CD4-positive, alpha-beta T cell (primary cell): ENCODE data around the gene CIB4. TPM values are rescaled to one million over a fixed set of nuclear protein-coding genes. Genes with fewer than 3 reads are reported as not detected.

ENCODE experiments used
- ATAC-seq: fragments of 200-7000 bp; cut with Tn5 transposase; one replicate; pipeline ENCODE4 v1.10.0; 2022; ENCODE audit warnings: mild to moderate bottlenecking; ENCODE audit not compliant: poor library complexity
- CTCF ChIA-PET: fragments of 350-600 bp; sonication (Branson Sonifier 250); formaldehyde crosslinking; loops from one replicate; lab custom pipeline; 2021; ENCODE audit warnings: antibody characterized with exemption, inconsistent platforms; lab: Charles Lee
- POLR2A ChIA-PET: fragments of 350-600 bp; sonication (Branson Sonifier 250); formaldehyde crosslinking; loops from one replicate; lab custom pipeline; 2021; ENCODE audit warnings: antibody characterized with exemption, inconsistent platforms; lab: Charles Lee
- DNase-seq, 14 experiments: peaks; one replicate each; pipeline ENCODE4 v3.0.0-alpha.2; 2013 to 2020; ENCODE audit warnings: mixed read lengths in 2 of 14
- H3K27ac ChIP-seq, 2 donors: one replicate each; pipeline versions ENCODE4 v1.5.1 to v1.7.0; 2013; ENCODE audit warnings: low read length in 2 of 2, low read depth in 1 of 2, mild to moderate bottlenecking in 1 of 2
- H3K27me3 ChIP-seq, 2 experiments: 1 replicate in 1 of 2; 2 replicates in 1 of 2; pipeline versions ENCODE4 v1.6.1 to v1.7.0; 2013; ENCODE audit warnings: low read length in 2 of 2, control low read depth in 1 of 2, mild to moderate bottlenecking in 1 of 2, moderate library complexity in 1 of 2; ENCODE audit not compliant: insufficient read depth in 2 of 2, control insufficient read depth in 1 of 2
- H3K36me3 ChIP-seq: one replicate; pipeline ENCODE4 v1.6.1; 2013; ENCODE audit warnings: low read length, control low read depth; ENCODE audit not compliant: insufficient read depth
- H3K4me1 ChIP-seq: one replicate; pipeline ENCODE4 v1.6.1; 2013; ENCODE audit warnings: low read length, control low read depth; ENCODE audit not compliant: insufficient read depth
- H3K4me3 ChIP-seq: one replicate; pipeline ENCODE4 v1.5.1; 2013; ENCODE audit warnings: mild to moderate bottlenecking, low read length, moderate library complexity
- H3K9me3 ChIP-seq, 2 experiments: 1 replicate in 1 of 2; 2 replicates in 1 of 2; pipeline versions ENCODE4 v1.6.1 to v1.7.0; 2013; ENCODE audit warnings: low read length in 2 of 2, mild to moderate bottlenecking in 2 of 2, control low read depth in 1 of 2, moderate library complexity in 1 of 2; ENCODE audit not compliant: control insufficient read depth in 1 of 2, insufficient read depth in 1 of 2
- H3K27ac Mint-ChIP-seq: one replicate; pipeline ENCODE4 v1.8.0; 2020; ENCODE audit warnings: mixed read lengths
- H3K27me3 Mint-ChIP-seq: one replicate; pipeline ENCODE4 v1.8.0; 2021; ENCODE audit warnings: mixed read lengths
- H3K36me3 Mint-ChIP-seq: one replicate; pipeline ENCODE4 v1.8.0; 2021; ENCODE audit warnings: low read depth, mixed read lengths
- H3K4me1 Mint-ChIP-seq: one replicate; pipeline ENCODE4 v1.8.0; 2021; ENCODE audit warnings: low read depth, mixed read lengths
- H3K4me3 Mint-ChIP-seq: one replicate; pipeline ENCODE4 v1.8.0; 2020; ENCODE audit warnings: mild to moderate bottlenecking, mixed read lengths
- H3K9me3 Mint-ChIP-seq: one replicate; pipeline ENCODE4 v1.8.0; 2020; ENCODE audit warnings: mixed read lengths
- CTCF ChIP-seq: fragments of 200-600 bp; IDR thresholded peaks from one replicate; pipeline ENCODE4 v1.8.0; 2022; ENCODE audit warnings: antibody characterized with exemption, mild to moderate bottlenecking
- intact Hi-C, 2 experiments: fragments of 100-400 bp; cut with DNase I in 1 of 2; cut with micrococcal nuclease in 1 of 2; formaldehyde crosslinking; loops; one replicate each; pipeline versions ENCODE4 v1.15.1 to v1.9.0; 2023 to 2025; cut with DNase I, micrococcal nuclease
- total RNA-seq, 174 experiments: library from RNA in 2 of 174; stranded (reverse) in 2 of 174; gene quantifications; one replicate each; pipeline ENCODE4 v1.2.3 and lab custom pipeline; 2021 to 2026

Gene CIB4
- total RNA-seq, 2 experiments from 2014 or later, result not detected

DNA sequence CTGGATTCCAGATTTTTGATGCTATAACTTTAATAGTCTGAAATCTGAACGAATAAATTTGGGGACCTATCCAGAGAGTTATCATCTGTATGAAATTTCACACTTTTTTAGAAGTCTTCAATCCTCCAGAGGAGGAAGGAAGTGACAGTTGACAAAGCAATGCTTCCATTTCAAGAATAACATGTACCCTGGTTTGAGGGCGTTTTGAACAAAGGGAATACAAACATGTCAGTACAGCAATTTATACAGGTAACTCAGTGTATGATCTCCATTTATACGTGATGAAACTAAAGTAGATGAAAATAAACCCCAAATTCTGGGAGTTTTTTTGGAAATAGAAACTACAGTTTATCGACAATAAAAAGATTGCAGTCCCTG, 42.2 kb downstream of the CIB4 start:
- H3K4me1 ChIP-seq, result no peaks in the 10 kb centered on the region
- no peak overlapping the region for H3K4me3 ChIP-seq
- H3K27me3 Mint-ChIP-seq, result peaks cover 45% of the 10 kb centered on the region
- ATAC-seq, result no peak
- H3K9me3 ChIP-seq, result peaks cover 0 to 7% of the 10 kb centered on the region in 2 experiments
- H3K9me3 Mint-ChIP-seq, result no peaks in the 10 kb centered on the region
- peaks cover 11 to 37% of the 10 kb centered on the region in 2 experiments for H3K27me3 ChIP-seq
- H3K4me3 Mint-ChIP-seq, result no peak overlapping the region
- CTCF ChIA-PET, result no interaction called here
- no peaks in the 10 kb centered on the region for H3K36me3 ChIP-seq
- no peak for TF ChIP-seq CTCF
- H3K36me3 Mint-ChIP-seq, result no peaks in the 10 kb centered on the region
- POLR2A ChIA-PET, result no interaction called here
- H3K27ac Mint-ChIP-seq, result no peak overlapping the region
- no peak overlapping the region for H3K27ac ChIP-seq
- H3K4me1 Mint-ChIP-seq, result peaks cover 4% of the 10 kb centered on the region
- DNase-seq, result no peak
- intact Hi-C loops, result no loop called here

- no peaks in the 10 kb centered on the region for H3K4me1 ChIP-seq
- no peak for TF ChIP-seq CTCF
- no peaks in the 10 kb centered on the region for H3K9me3 Mint-ChIP-seq
- DNase-seq (no peak), ATAC-seq (no peak)
- H3K27me3 Mint-ChIP-seq, result peaks cover 49% of the 10 kb centered on the region
- intact Hi-C loops, result no loop called here
- no peak overlapping the region for H3K4me3 Mint-ChIP-seq
- H3K36me3 ChIP-seq, result no peaks in the 10 kb centered on the region
- POLR2A ChIA-PET, result no interaction called here
- no peak overlapping the region for H3K27ac ChIP-seq
- peaks cover 4% of the 10 kb centered on the region for H3K4me1 Mint-ChIP-seq
- H3K36me3 Mint-ChIP-seq, result no peaks in the 10 kb centered on the region
- H3K9me3 ChIP-seq, result peaks cover 0 to 5% of the 10 kb centered on the region in 2 experiments
- no peak overlapping the region for H3K4me3 ChIP-seq
- H3K27ac Mint-ChIP-seq, result no peak overlapping the region
- CTCF ChIA-PET, result no interaction called here
- H3K27me3 ChIP-seq, result peaks cover 11 to 37% of the 10 kb centered on the region in 2 experiments
Observed at GRCh38 chr2:26598336-26598995, 42.7 kb downstream of the CIB4 start.

GRCh38 chr2:26597197-26597596, 44.0 kb downstream of the CIB4 start:
- Mint-ChIP-seq H3K27me3 (peaks cover 51% of the 10 kb centered on the region), H3K36me3 (no peaks in the 10 kb centered on the region), H3K4me1 (peaks cover 4% of the 10 kb centered on the region), H3K9me3 (no peaks in the 10 kb centered on the region), H3K4me3 (no peak overlapping the region), H3K27ac (no peak overlapping the region)
- H3K9me3 ChIP-seq, result peaks cover 0 to 6% of the 10 kb centered on the region in 2 experiments
- no peak for TF ChIP-seq CTCF
- H3K36me3 ChIP-seq, result no peaks in the 10 kb centered on the region
- ATAC-seq, result no peak
- H3K27ac ChIP-seq, result no peak overlapping the region
- ChIA-PET CTCF (interaction anchor here (0.7 kb wide), 1 partner anchor 35 kb away, joined by 3 read pairs; no protein-coding TSS in a partner anchor), POLR2A (no interaction called here)
- intact Hi-C loops, result no loop called here
- peaks cover 11 to 32% of the 10 kb centered on the region in 2 experiments for H3K27me3 ChIP-seq
- H3K4me1 ChIP-seq, result no peaks in the 10 kb centered on the region
- no peak overlapping the region for H3K4me3 ChIP-seq
- DNase-seq, result no peak
